IPS DF 4.7 (cell line): Measurements from ENCODE around the gene SLC38A8.
A peak's percentile ranks its signal among the peaks of the same experiment; 100 is the strongest.

Experiments used
- DNase-seq: peaks from one replicate; pipeline ENCODE4 v3.0.0-alpha.2; 2013; ENCODE audit warnings: low spot score; ENCODE audit errors: extremely low read depth

Gene SLC38A8

GRCh38 chr16:84068783-84069462 lies 26.3 kb upstream of the SLC38A8 start:
- no peak for DNase-seq

DNA sequence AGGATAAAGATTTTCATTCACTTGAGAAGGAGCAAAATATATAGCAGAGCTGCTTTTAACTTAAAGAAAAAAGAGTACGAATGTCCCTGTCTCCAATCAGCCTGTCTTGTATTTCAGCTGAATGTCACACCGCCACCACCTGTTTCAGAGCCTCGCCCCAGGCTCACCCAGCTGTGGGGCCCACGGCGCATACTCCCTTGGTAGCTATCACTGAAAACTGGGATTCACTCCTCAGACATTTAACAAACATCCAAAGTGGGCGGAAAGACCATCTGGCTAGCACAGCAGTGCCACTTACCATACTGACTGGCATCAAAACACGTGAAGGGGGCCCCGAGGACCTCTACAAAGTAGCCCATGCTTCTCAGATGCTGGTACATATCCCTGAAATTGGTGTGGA lies 25.4 kb upstream of the SLC38A8 start:
- DNase-seq, result no peak

DNA sequence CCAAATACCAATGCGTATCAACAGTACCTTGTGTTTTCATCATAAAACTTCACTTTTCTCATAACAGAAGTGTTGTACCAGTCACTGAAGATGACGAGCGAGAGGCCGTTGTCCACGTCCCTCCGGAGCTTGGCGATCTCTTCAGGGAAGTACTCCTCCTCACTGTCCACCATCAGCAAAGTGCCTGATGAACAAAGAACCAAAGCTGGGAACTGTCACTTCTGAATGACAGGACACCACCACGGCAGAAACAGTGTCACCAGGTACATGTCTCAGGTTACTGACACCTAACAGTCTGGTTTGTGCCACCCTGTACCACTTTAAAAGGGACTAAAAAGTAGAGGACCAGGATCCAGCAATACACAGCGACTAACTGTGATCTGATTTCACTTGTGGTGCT lies 25.0 kb upstream of the SLC38A8 start:
- DNase-seq, result no peak

- peak; percentile 22 for DNase-seq
These were observed 23.0 kb upstream of the SLC38A8 start for GRCh38 chr16:84065536-84066132.

DNA sequence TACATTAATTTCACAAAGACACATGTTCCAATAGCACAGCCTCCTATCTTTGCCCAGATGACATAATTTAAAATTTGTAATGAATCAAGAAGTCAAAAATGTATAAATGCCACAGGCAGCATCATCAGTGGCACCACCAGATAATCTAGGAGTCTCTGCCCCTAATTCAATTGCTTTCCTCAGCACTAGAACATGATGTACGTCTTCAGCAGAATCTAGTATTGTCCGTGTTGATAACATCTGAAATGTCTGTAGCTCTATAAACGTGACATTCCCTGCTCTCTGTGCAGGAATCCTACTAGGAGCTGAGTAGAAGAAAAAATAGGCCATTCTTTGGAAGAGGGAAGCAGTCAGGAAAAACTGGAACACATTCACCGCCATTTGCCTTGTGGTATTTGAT lies 21.4 kb upstream of the SLC38A8 start:
- DNase-seq, result no peak

- peak; percentile 74 for DNase-seq
These were observed 20.4 kb upstream of the SLC38A8 start for GRCh38 chr16:84062734-84063640.

DNA sequence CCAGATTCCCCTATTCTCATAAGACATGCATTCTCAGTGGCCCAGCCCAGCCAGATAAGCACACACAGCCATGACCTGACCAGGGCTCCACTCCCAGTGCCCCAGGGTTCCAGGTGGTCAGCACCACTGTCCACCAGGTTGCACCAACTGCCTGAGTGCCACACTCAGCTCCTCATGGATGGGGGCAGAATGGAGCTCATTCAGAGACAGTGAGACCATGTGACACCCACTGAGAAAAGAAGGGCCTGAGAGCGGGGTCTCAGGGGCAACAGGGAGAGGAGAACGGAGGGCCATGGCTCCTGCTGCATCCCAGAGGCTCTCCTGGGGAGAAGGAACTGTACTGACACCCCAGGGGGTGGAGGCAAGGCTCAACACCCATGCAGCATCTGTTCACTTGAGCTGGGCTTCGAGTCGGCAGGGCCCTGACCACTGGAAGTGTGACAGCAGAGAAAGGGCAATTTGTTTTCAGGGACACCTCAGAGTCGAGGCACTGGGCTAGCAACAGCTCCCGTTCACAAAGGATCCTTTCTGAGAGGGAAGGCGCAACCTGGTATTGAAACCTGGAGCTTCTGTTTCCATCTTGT lies 18.7 kb upstream of the SLC38A8 start:
- no peak for DNase-seq

GRCh38 chr16:84059946-84060901 lies 17.6 kb upstream of the SLC38A8 start:
- DNase-seq, result no peak

GRCh38 chr16:84059111-84059510 lies 16.5 kb upstream of the SLC38A8 start:
- no peak for DNase-seq

GRCh38 chr16:84058664-84059063 lies 16.1 kb upstream of the SLC38A8 start:
- DNase-seq, result no peak

DNA sequence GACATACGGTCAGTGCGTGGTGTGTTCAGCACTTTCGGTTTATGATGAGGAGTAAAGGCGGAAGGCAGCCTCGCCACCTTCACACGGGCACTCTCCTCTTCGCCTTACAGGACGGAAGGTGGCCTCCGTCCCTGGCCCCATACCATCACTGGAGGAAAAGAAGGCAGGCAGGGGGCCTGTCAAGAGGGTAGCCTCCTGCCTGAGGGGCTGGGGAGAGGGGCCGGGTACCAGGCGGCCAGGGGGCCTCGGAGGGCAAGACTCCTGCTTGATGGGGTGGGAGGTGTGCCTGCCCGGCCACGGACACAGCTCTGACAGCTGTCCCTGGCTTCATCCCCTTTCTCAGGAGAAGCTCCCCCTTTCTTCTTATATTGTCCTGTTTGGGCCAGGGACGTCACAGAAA lies 15.6 kb upstream of the SLC38A8 start:
- DNase-seq, result no peak

DNA sequence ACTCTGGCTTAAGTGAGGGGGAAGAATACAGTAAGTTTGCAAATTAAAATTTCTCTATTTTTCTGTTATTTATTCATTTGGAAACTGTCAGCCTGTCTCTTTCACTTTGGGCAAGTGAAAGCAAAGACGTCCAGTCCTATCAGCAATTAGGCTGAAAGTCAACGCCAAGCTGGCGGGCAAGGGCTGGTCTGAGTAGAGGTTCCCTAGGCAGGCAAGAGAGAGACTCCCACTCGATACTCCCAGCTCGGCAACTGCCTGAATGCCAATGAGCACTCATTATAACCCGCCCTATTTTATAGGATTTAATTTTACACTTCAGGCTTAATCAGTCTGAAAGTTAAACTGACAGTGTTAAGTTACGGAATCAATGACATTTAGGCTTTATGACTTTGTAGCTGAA lies 14.3 kb upstream of the SLC38A8 start:
- DNase-seq, result no peak

GRCh38 chr16:84055801-84056634 lies 13.4 kb upstream of the SLC38A8 start:
- DNase-seq, result no peak

- no peak for DNase-seq
These were observed 12.8 kb upstream of the SLC38A8 start for GRCh38 chr16:84055366-84055765.

GRCh38 chr16:84054916-84055315 lies 12.3 kb upstream of the SLC38A8 start:
- no peak for DNase-seq

DNA sequence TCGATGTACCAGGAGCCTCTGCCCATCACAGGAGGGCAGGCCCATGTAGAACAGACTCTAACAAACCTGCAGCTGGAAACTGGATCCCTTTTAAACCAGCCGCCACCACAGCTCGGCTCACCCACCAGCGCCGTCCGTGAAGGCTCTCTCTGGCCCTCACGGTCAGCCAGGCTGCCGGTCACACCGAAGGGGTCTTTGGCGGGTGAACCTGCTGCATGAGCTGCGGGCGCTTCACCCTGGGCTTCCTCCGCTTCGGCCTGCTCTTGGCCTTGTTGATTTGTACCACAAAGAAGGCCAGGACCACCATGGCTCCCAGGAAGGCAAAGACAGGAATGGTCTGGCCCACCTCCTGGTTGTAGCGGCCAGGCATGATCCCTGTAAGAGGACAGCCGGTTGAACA lies 11.7 kb upstream of the SLC38A8 start:
- DNase-seq, result no peak

- no peak for DNase-seq
These were observed 10.6 kb upstream of the SLC38A8 start for GRCh38 chr16:84053237-84053636.

- no peak for DNase-seq
These were observed 9.6 kb upstream of the SLC38A8 start for GRCh38 chr16:84052071-84052622.

- no peak for DNase-seq
These were observed 7.7 kb upstream of the SLC38A8 start for GRCh38 chr16:84050316-84050715.
